K562 (cell line): ENCODE measurements around the gene ABHD8. TPM values are rescaled to one million over a fixed set of nuclear protein-coding genes. Genes with fewer than 3 reads are reported as not detected.

ENCODE experiments used
- ATAC-seq: fragments of 200-7000 bp; cut with Tn5 transposase; 3 replicates; pipeline ENCODE4 v1.9.1; 2020; ENCODE audit warnings: moderate library complexity
- BruUV-seq: library from RNA; stranded (reverse); fragments of 400-500 nt; replicated peaks from 2 replicates; lab custom pipeline; 2021; lab: Mats Ljungman, UMichigan
- CTCF ChIA-PET: fragments of 300-600 bp; formaldehyde crosslinking; extraction: SDS; loops from one replicate; lab custom pipeline; 2021; ENCODE audit warnings: low intra/inter-chr PET ratio; lab: Yijun Ruan, JAX
- POLR2A ChIA-PET: fragments of 300-600, 350-650 bp; sonication (Branson Sonifier 250); formaldehyde crosslinking; extraction: SDS; loops from one replicate; lab custom pipeline; 2021; ENCODE audit warnings: antibody characterized with exemption, inconsistent platforms; lab: Yijun Ruan, JAX
- DNase-seq, 4 experiments: peaks; one replicate each; pipeline versions ENCODE4 v3.0.0 to v3.0.0-alpha.2; 2011 to 2018; ENCODE audit warnings: low spot score in 3 of 4, mixed read lengths in 3 of 4; ENCODE audit errors: extremely low read depth in 1 of 4
- FAIRE-seq: peaks from 2 replicates; lab custom pipeline; 2011; peaks lifted over from hg19 to GRCh38; lab: Jason Lieb, UNC
- H2AFZ ChIP-seq: 2 replicates; pipeline ENCODE4 v1.6.0; 2011; ENCODE audit warnings: low read depth, low read length, control low read depth, inconsistent platforms
- H3K27ac ChIP-seq: fragments of 200-600 bp; 3 replicates; pipeline ENCODE4 v1.8.0; 2011; ENCODE audit warnings: low read depth, mild to moderate bottlenecking, control low read depth, inconsistent platforms, low read length, moderate library complexity, mixed read lengths; ENCODE audit errors: extremely low read depth
- H3K27me3 ChIP-seq, 2 experiments: fragments of 300-600 bp in 1 of 2; 2 replicates in 1 of 2; 3 replicates in 1 of 2; pipeline versions ENCODE4 v1.6.0 to v1.8.0; 2011; ENCODE audit warnings: inconsistent platforms in 2 of 2, low read length in 2 of 2, mild to moderate bottlenecking in 1 of 2, mixed read lengths in 1 of 2, moderate library complexity in 1 of 2; ENCODE audit not compliant: control insufficient read depth in 2 of 2, insufficient read depth in 2 of 2
- H3K36me3 ChIP-seq: fragments of 300-600 bp; 3 replicates; pipeline ENCODE4 v1.8.0; 2011; ENCODE audit warnings: mild to moderate bottlenecking, low read length, inconsistent platforms; ENCODE audit not compliant: control insufficient read depth, insufficient read depth
- H3K4me1 ChIP-seq, 2 experiments: fragments of 200-600 bp in 1 of 2; replicated peaks in 1 of 2; 2 replicates in 1 of 2; 3 replicates in 1 of 2; pipeline versions ENCODE4 v1.5.1 to v1.8.0; 2011; ENCODE audit warnings: inconsistent platforms in 2 of 2, low read length in 2 of 2, mild to moderate bottlenecking in 1 of 2, mixed read lengths in 1 of 2, moderate library complexity in 1 of 2; ENCODE audit not compliant: control insufficient read depth in 2 of 2, insufficient read depth in 2 of 2
- H3K4me2 ChIP-seq: 2 replicates; pipeline ENCODE4 v1.6.1; 2011; ENCODE audit warnings: low read length, control low read depth, inconsistent platforms, mixed read lengths; ENCODE audit not compliant: insufficient read depth
- H3K4me3 ChIP-seq: fragments of 200-600 bp; sonication (generic), shearing (Covaris generic); 2 replicates; pipeline ENCODE4 v1.5.1; 2016; ENCODE audit warnings: control low read depth, inconsistent platforms
- H3K79me2 ChIP-seq: fragments of 200-600 bp; 3 replicates; pipeline ENCODE4 v1.8.0; 2011; ENCODE audit warnings: low read length, inconsistent platforms; ENCODE audit not compliant: control insufficient read depth, insufficient read depth
- H3K9ac ChIP-seq, 2 experiments: 2 replicates each; pipeline versions ENCODE4 v1.6.0 to v1.6.1; 2011; ENCODE audit warnings: low read depth in 2 of 2, low read length in 2 of 2, control low read depth in 1 of 2, inconsistent platforms in 1 of 2, mild to moderate bottlenecking in 1 of 2, mixed read lengths in 1 of 2; ENCODE audit not compliant: insufficient read depth in 1 of 2
- H3K9me1 ChIP-seq: one replicate; pipeline ENCODE4 v1.6.0; 2011; ENCODE audit warnings: inconsistent platforms, mild to moderate bottlenecking, low read length, moderate library complexity; ENCODE audit not compliant: control insufficient read depth, insufficient read depth
- H3K9me3 ChIP-seq: replicated peaks from 2 replicates; pipeline ENCODE4 v1.5.1; 2011; ENCODE audit warnings: low read depth, low read length, inconsistent platforms; ENCODE audit not compliant: control insufficient read depth, insufficient read depth
- H4K20me1 ChIP-seq: replicated peaks from 2 replicates; pipeline ENCODE4 v1.6.1; 2011; ENCODE audit warnings: low read length, inconsistent platforms, mixed read lengths; ENCODE audit not compliant: control insufficient read depth, insufficient read depth
- PML ChIP-seq: IDR thresholded peaks from 2 replicates; pipeline ENCODE4 v1.6.1; 2012; ENCODE audit warnings: low read length, inconsistent platforms
- SPI1 ChIP-seq: IDR thresholded peaks from 2 replicates; pipeline ENCODE4 v1.6.1; 2011; ENCODE audit warnings: low read depth, low read length, control low read depth, borderline replicate concordance
- WGBS: fragments of 100-300 bp; shearing (Covaris generic); methylation state at CpG from one replicate; pipeline ENCODE4 v1.1.6; 2016; ENCODE audit warnings: low coverage, mixed read lengths; ENCODE audit not compliant: insufficient coverage; ENCODE audit errors: missing lambda C conversion rate; 5-methylcytosine and 5-hydroxymethylcytosine counted together
- in situ Hi-C: fragments of 300-500 bp; cut with MboI; formaldehyde crosslinking; loops from 4 replicates; pipeline ENCODE4 v1.15.0; 2018; ENCODE audit warnings: inconsistent platforms, mixed read lengths
- intact Hi-C: fragments of 100-400 bp; cut with micrococcal nuclease; formaldehyde crosslinking; loops from 2 replicates; pipeline ENCODE4 v1.14.2; 2022
- polyA plus RNA-seq, 8 experiments: library from polyadenylated mRNA; depleted of rRNA in 4 of 8; stranded (reverse) in 5 of 8; unstranded in 3 of 8; fragments of >200 nt; fragmentation: Nextera tagmentation in 2 of 8; fragmentation: Illumina TruSeq in 1 of 8; extraction: Ambion mirVana in 2 of 8; extraction: Trizol in 1 of 8; gene quantifications; 2 replicates each; pipeline versions ENCODE4 v1.2.1 to v1.2.3, GENCODE V29; 2011 to 2014; ENCODE audit warnings: inconsistent platforms in 1 of 8, missing spikeins in 1 of 8
- total RNA-seq, 7 experiments: library from RNA; depleted of rRNA in 6 of 7; stranded (reverse); fragments of >200 nt in 6 of 7; fragmentation: Illumina TruSeq in 2 of 7; extraction: Trizol in 2 of 7; gene quantifications; 2 replicates each; pipeline versions ENCODE4 v1.2.1 to v1.2.3, GENCODE V29; 2011 to 2021; ENCODE audit warnings: low replicate concordance in 1 of 7
- TF ChIP-seq, protein P1 (sequence below), 3 experiments: IDR thresholded peaks in 2 of 3; conservative IDR thresholded peaks in 1 of 3; 2 replicates each; pipeline ENCODE4 v1.5.1; 2011 to 2012; ENCODE audit warnings: low read length in 3 of 3, mild to moderate bottlenecking in 3 of 3, control low read depth in 2 of 3, improper control_type of control experiment in 1 of 3, inconsistent platforms in 1 of 3, low read depth in 1 of 3, mixed read lengths in 1 of 3, moderate library complexity in 1 of 3; ENCODE audit not compliant: insufficient read depth in 2 of 3

Gene ABHD8
- total and polyA plus RNA-seq, 9 of the 15 experiments (the other 6 are each of a cell fraction or from before 2014, with no cell fraction given): 0.04 to 6.6 (median 2.0) TPM; not detected in 1

DNA sequence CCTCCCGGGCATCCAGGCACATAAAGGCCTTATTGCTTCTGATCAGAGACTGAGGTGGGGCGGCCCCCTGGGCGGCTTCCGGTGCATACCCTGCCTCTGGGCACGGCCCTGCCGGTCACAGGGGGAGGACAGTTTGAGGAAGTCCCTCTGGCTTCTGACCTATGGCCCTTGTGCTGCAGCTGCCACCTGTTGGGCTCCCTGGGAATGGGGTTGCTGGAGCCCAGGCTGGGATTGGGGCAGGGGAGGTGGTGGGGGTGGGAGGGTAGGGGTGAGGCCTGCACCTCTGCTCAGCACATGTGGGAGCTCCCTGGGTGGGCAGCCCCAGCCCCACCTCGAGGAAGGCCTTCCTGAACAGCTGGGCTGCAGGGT lies 20.7 kb upstream of the ABHD8 start (continued):
- TF ChIP-seq, protein P1, sequence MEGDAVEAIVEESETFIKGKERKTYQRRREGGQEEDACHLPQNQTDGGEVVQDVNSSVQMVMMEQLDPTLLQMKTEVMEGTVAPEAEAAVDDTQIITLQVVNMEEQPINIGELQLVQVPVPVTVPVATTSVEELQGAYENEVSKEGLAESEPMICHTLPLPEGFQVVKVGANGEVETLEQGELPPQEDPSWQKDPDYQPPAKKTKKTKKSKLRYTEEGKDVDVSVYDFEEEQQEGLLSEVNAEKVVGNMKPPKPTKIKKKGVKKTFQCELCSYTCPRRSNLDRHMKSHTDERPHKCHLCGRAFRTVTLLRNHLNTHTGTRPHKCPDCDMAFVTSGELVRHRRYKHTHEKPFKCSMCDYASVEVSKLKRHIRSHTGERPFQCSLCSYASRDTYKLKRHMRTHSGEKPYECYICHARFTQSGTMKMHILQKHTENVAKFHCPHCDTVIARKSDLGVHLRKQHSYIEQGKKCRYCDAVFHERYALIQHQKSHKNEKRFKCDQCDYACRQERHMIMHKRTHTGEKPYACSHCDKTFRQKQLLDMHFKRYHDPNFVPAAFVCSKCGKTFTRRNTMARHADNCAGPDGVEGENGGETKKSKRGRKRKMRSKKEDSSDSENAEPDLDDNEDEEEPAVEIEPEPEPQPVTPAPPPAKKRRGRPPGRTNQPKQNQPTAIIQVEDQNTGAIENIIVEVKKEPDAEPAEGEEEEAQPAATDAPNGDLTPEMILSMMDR (IDR thresholded peaks at IDR 0.05 in 2 of 3, conservative IDR thresholded peaks at IDR 0.05 in 1 of 3; ENCODE audit: insufficient read depth in 2 of 3, low read depth in 1 of 3, low read length in 3 of 3): 0 out of 6 replicates have a peak, but pooled peaks of 1 of the 3 experiments have one; percentile 12
- TF ChIP-seq SPI1: peak; percentile 66; the same call in 1 of the 2 replicates
- TF ChIP-seq, all 486 proteins: peak for 6

- Histone ChIP-seq H3K4me1 (peaks cover 3 to 42% of the 10 kb centered on the region in 2 experiments; a peak in 4 of 5 replicates), H3K27me3 (no peaks in the 10 kb centered on the region), H3K4me2 (no peak overlapping the region), H3K9me3 (no peaks in the 10 kb centered on the region), H3K4me3 (no peak overlapping the region), H3K79me2 (no peaks in the 10 kb centered on the region), H3K27ac (no peak overlapping the region), H3K9ac (no peak overlapping the region), H3K9me1 (peaks cover 4% of the 10 kb centered on the region), H2AFZ (no peak overlapping the region), H4K20me1 (no peaks in the 10 kb centered on the region; the same call in 1 of the 2 replicates), H3K36me3 (peaks cover 43% of the 10 kb centered on the region)
- no peak for TF ChIP-seq PML
- no TSS peak for BruUV-seq
- FAIRE-seq: no peak
- ChIA-PET CTCF (no interaction called here), POLR2A (interaction anchor here (0.7 to 6.9 kb wide), 2 partner anchors 11 to 68 kb away, joined by 4 to 41 read pairs; partner anchors contain the start of gene ANO8)
- ATAC-seq: no peak
- intact Hi-C loops (no loop called here), in situ Hi-C loops (no loop called here)
- peak in 1 of 4 experiments; percentile 13 for DNase-seq
- WGBS: 85% methylated on average over 11 of the region's 56 CpGs
Measured at GRCh38 chr19:17323300-17323963, 20.2 kb upstream of the ABHD8 start.
